Measurements from ENCODE around the gene SRSF11.
"Not testable (repeated sequence)": the region's sequence is repeated elsewhere in the genome, so short reads cannot be mapped to it uniquely, and the experiment has no call there.

DNA sequence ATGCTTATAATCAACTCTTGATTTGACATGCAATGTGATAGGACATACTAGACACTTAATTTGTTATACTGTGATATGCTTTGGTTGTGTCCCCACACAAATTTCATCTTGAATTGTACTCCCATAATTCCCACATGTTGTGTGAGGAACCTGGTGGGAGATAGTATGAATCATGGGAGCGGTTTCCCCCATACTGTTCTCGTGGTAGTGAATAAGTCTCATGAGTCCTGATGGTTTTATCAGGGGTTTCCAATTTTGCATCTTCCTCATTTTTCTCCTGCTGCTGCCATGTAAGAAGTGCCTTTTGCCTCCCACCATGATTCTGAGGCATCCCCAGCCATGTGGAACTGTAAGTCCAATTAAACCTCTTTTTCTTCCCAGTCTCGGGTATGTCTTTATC lies 36.0 kb upstream of the SRSF11 start:
- TF ChIP-seq, protein P1, sequence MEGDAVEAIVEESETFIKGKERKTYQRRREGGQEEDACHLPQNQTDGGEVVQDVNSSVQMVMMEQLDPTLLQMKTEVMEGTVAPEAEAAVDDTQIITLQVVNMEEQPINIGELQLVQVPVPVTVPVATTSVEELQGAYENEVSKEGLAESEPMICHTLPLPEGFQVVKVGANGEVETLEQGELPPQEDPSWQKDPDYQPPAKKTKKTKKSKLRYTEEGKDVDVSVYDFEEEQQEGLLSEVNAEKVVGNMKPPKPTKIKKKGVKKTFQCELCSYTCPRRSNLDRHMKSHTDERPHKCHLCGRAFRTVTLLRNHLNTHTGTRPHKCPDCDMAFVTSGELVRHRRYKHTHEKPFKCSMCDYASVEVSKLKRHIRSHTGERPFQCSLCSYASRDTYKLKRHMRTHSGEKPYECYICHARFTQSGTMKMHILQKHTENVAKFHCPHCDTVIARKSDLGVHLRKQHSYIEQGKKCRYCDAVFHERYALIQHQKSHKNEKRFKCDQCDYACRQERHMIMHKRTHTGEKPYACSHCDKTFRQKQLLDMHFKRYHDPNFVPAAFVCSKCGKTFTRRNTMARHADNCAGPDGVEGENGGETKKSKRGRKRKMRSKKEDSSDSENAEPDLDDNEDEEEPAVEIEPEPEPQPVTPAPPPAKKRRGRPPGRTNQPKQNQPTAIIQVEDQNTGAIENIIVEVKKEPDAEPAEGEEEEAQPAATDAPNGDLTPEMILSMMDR (conservative IDR thresholded peaks at IDR 0.05; ENCODE audit: low read depth, low read length): not testable (repeated sequence)
- TF ChIP-seq POLR2A (IDR thresholded peaks at IDR 0.05; ENCODE audit: low read depth, low read length); MAFK (IDR thresholded peaks at IDR 0.05; ENCODE audit: low read depth, low read length); SMC3 (IDR thresholded peaks at IDR 0.05; ENCODE audit: low read depth, low read length); RAD21 (IDR thresholded peaks at IDR 0.05; ENCODE audit: low read length); FOS (IDR thresholded peaks at IDR 0.05; ENCODE audit: low read depth, low read length); BHLHE40 (IDR thresholded peaks at IDR 0.05; ENCODE audit: low read depth, low read length); MAZ (IDR thresholded peaks at IDR 0.05; ENCODE audit: borderline replicate concordance, low read depth, low read length); CHD1 (IDR thresholded peaks at IDR 0.05; ENCODE audit: low read depth, low read length); RCOR1 (IDR thresholded peaks at IDR 0.05; ENCODE audit: insufficient replicate concordance, low read length): not testable (repeated sequence)
- TF ChIP-seq, protein P2, sequence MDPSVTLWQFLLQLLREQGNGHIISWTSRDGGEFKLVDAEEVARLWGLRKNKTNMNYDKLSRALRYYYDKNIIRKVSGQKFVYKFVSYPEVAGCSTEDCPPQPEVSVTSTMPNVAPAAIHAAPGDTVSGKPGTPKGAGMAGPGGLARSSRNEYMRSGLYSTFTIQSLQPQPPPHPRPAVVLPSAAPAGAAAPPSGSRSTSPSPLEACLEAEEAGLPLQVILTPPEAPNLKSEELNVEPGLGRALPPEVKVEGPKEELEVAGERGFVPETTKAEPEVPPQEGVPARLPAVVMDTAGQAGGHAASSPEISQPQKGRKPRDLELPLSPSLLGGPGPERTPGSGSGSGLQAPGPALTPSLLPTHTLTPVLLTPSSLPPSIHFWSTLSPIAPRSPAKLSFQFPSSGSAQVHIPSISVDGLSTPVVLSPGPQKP (IDR thresholded peaks at IDR 0.05; ENCODE audit: borderline replicate concordance, low read depth, low read length): not testable (repeated sequence)
- TF ChIP-seq, protein P3, sequence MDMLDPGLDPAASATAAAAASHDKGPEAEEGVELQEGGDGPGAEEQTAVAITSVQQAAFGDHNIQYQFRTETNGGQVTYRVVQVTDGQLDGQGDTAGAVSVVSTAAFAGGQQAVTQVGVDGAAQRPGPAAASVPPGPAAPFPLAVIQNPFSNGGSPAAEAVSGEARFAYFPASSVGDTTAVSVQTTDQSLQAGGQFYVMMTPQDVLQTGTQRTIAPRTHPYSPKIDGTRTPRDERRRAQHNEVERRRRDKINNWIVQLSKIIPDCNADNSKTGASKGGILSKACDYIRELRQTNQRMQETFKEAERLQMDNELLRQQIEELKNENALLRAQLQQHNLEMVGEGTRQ (IDR thresholded peaks at IDR 0.05; ENCODE audit: low read depth, low read length): not testable (repeated sequence)
